OCI-LY3 (cell line): Measurements from ENCODE around the gene IL18RAP.

Experiments
- H2AFZ ChIP-seq: fragments of 200-600, 300-600 bp; shearing (Covaris generic); 2 replicates; pipeline ENCODE4 v1.6.0; 2014; ENCODE audit warnings: antibody characterized with exemption, low read depth, low read length
- H3K27ac ChIP-seq: fragments of 200-600, 300-600 bp; sonication (generic); 2 replicates; pipeline ENCODE4 v1.5.1; 2014; ENCODE audit warnings: mild to moderate bottlenecking, low read length, moderate library complexity, mixed read lengths
- H3K27me3 ChIP-seq: fragments of 200-600, 300-600 bp; sonication (generic); 2 replicates; pipeline ENCODE4 v1.6.1; 2014; ENCODE audit warnings: low read depth, low read length, mixed read lengths
- H3K36me3 ChIP-seq: fragments of 200-600, 300-600 bp; sonication (generic); replicated peaks from 2 replicates; pipeline ENCODE3; 2014; ENCODE audit warnings: low read depth, low read length, mixed read lengths
- H3K4me1 ChIP-seq: fragments of 300-600, 200-600 bp; sonication (generic); 2 replicates; pipeline ENCODE4 v1.6.1; 2014; ENCODE audit warnings: low read length, mixed read lengths
- H3K4me2 ChIP-seq: fragments of 200-600, 300-600 bp; sonication (generic); 2 replicates; pipeline ENCODE4 v1.6.1; 2014; ENCODE audit warnings: low read length, mixed read lengths
- H3K4me3 ChIP-seq: fragments of 300-600, 200-600 bp; sonication (generic); 2 replicates; pipeline ENCODE4 v1.5.1; 2014; ENCODE audit warnings: antibody characterized with exemption, mild to moderate bottlenecking, low read length, moderate library complexity
- H3K79me2 ChIP-seq: fragments of 300-600, 200-600 bp; shearing (Covaris generic); 2 replicates; pipeline ENCODE4 v1.6.1; 2014; ENCODE audit warnings: mild to moderate bottlenecking, low read length, mixed read lengths
- H3K9ac ChIP-seq: fragments of 300-600, 200-600 bp; shearing (Covaris generic); 2 replicates; pipeline ENCODE4 v1.6.0; 2014; ENCODE audit warnings: mild to moderate bottlenecking, low read length, moderate library complexity
- H3K9me3 ChIP-seq: fragments of 200-600, 300-600 bp; shearing (Covaris generic); 2 replicates; pipeline ENCODE4 v1.6.1; 2014; ENCODE audit warnings: low read length, mixed read lengths; ENCODE audit not compliant: insufficient read depth
- H4K20me1 ChIP-seq: fragments of 200-600, 300-600 bp; sonication (generic); 2 replicates; pipeline ENCODE4 v1.6.1; 2016; ENCODE audit warnings: low read length, mixed read lengths; ENCODE audit not compliant: insufficient read depth
- EZH2phosphoT487 ChIP-seq: fragments of 200-600 bp; shearing (Covaris generic); IDR thresholded peaks from 2 replicates; pipeline ENCODE4 v1.6.1; 2018; ENCODE audit warnings: antibody characterized with exemption, mixed run types, low read depth
- TF ChIP-seq, protein P1 (sequence below): fragments of 200-600, 300-600 bp; sonication (generic); IDR thresholded peaks from 2 replicates; pipeline ENCODE4 v1.5.1; 2014; ENCODE audit warnings: antibody characterized with exemption, low read length, low read depth

IL18RAP gene

DNA sequence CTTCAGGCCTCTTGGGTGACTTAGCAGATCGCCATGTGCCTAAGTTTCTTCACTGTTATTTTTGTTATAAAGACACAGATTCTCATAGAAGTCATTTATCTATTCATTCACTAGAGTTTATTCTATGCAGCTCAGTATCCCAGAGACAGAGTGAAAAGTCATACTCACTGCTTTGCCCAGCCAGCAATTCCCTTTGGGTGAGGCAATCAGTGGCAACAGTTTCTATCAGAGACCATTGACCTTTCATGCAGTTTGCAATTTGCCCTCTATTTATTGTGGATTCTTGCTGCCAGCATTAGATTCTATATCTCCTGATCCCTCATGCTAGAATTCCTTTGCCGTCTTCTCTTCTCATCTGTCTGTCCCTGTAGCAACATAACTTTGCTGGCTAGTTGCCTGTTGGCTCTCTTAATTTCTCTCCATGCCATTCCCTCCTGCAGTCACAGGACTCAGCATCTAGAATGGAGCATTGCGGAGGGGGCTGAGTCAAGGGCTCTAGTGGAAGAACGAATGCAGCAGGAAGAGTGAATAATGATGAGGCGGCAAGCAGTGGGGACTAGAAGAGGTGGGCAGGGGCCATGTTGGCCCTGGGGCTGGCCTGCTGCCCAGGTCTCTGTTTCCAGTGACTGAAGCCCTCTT lies 62.3 kb downstream of the IL18RAP start:
- Histone ChIP-seq H3K27ac (no peak overlapping the region), H3K4me1 (peaks cover 6% of the 10 kb centered on the region), H3K4me2 (no peak overlapping the region), H3K27me3 (no peaks in the 10 kb centered on the region), H3K4me3 (no peak overlapping the region), H3K9ac (no peak overlapping the region), H3K9me3 (no peaks in the 10 kb centered on the region), H3K36me3 (peaks cover 2% of the 10 kb centered on the region), H4K20me1 (no peaks in the 10 kb centered on the region), H3K79me2 (no peaks in the 10 kb centered on the region), H2AFZ (no peak overlapping the region)
- TF ChIP-seq EZH2phosphoT487, result no peak
- TF ChIP-seq, protein P1, sequence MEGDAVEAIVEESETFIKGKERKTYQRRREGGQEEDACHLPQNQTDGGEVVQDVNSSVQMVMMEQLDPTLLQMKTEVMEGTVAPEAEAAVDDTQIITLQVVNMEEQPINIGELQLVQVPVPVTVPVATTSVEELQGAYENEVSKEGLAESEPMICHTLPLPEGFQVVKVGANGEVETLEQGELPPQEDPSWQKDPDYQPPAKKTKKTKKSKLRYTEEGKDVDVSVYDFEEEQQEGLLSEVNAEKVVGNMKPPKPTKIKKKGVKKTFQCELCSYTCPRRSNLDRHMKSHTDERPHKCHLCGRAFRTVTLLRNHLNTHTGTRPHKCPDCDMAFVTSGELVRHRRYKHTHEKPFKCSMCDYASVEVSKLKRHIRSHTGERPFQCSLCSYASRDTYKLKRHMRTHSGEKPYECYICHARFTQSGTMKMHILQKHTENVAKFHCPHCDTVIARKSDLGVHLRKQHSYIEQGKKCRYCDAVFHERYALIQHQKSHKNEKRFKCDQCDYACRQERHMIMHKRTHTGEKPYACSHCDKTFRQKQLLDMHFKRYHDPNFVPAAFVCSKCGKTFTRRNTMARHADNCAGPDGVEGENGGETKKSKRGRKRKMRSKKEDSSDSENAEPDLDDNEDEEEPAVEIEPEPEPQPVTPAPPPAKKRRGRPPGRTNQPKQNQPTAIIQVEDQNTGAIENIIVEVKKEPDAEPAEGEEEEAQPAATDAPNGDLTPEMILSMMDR, result no peak

DNA sequence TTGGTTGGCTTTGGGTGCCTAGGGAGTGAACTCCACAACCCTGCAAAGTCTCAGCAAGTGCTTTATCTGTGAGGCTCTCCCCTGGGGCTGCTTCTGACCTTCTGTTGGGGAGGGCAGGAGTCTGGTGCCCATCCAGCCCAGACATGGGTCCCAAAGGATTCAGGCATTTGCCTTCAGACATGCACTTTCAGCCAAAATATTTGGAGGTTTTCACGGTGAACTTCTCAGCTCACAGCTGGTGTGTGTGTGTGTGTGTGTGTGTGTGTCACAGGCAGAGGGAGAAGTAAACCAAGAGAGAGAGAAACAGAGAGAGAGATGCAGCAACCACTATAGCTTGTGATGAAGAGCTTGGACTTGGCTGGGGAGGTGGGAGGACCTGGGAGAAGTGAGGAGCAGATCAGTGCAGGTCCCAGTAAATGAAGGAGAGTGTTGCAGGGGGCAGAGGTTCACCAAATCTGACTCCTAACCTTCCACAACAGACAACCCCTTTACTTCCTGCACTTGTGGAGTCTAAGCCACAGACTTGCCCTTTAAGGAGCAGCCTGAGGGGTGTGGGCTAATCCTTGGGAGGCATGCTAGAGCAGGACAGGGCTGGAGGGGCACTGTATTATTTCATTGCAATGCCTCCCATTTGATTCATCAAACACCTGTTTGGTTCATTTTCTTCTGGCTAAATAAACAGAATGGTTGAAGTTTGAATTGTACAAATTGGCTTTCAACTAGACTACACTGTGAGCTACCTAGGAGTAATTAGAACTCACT lies 64.2 kb downstream of the IL18RAP start:
- TF ChIP-seq EZH2phosphoT487, result no peak
- TF ChIP-seq, protein P1, result no peak
- no peak overlapping the region for H3K9ac ChIP-seq
- H3K36me3 ChIP-seq, result peaks cover 5% of the 10 kb centered on the region
- no peak overlapping the region for H3K27ac ChIP-seq
- no peak overlapping the region for H2AFZ ChIP-seq
- H3K9me3 ChIP-seq, result no peaks in the 10 kb centered on the region
- H3K4me3 ChIP-seq, result no peak overlapping the region
- H3K4me1 ChIP-seq, result no peaks in the 10 kb centered on the region
- no peaks in the 10 kb centered on the region for H3K79me2 ChIP-seq
- no peak overlapping the region for H3K4me2 ChIP-seq
- no peaks in the 10 kb centered on the region for H3K27me3 ChIP-seq
- H4K20me1 ChIP-seq, result no peaks in the 10 kb centered on the region

DNA sequence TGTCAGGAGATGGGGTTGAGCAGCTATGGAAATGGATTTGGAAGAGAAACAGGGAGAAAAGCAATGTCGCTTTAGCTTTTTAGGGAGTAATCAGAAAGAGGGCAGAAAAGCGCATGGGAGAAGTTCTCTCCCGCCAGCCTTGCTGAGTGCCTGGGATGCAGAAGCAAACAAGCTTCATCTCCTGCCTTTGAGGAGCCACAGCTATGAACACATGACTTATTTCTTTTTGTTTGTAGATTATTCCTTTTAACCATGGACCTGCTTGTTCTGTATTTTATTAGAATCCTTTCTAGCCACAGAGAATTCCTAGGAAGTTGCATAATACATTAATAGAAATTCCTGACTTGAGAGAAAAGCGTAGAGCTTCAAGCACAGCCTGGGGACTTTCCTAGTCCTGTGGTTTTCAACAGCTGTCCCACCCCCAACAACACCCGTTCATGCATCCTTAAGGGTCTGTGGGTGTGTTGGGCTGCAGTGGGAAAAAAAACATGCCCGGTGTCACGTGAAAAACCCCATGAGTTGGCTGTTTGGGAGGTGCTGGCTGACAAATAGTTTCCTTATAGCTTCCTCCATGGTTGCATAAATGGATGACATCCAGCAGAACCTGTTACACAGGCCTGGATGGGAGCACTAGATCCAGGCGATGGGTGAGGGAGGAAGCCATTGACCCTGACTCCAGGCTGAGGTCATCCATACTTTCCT lies 65.0 kb downstream of the IL18RAP start:
- Histone ChIP-seq H4K20me1 (no peaks in the 10 kb centered on the region), H3K9me3 (no peaks in the 10 kb centered on the region), H3K4me2 (no peak overlapping the region), H3K9ac (no peak overlapping the region), H3K27me3 (no peaks in the 10 kb centered on the region), H3K4me3 (no peak overlapping the region), H2AFZ (no peak overlapping the region), H3K4me1 (no peaks in the 10 kb centered on the region), H3K27ac (no peak overlapping the region), H3K79me2 (no peaks in the 10 kb centered on the region), H3K36me3 (peaks cover 5% of the 10 kb centered on the region)
- TF ChIP-seq EZH2phosphoT487, result no peak
- TF ChIP-seq, protein P1, result no peak

DNA sequence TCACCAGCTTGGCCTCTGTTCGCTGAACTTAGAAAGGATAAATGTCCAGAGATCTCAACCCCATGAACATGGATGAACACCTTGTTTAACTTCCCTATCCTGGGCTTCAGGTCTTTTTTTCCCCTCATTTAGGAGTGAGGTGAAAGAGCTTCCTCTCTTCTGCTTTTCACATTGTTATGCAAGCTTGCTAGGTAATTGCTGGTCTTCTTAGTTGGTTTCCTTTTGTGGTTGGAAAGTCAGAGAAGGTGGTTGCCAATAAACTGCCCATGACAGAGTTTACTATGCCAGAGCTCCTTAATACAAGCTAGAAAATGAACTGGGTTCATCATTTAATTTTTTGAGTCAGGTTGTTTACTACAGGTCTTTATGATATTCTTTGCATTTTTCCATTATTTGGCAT lies 66.7 kb downstream of the IL18RAP start:
- Histone ChIP-seq H3K9me3 (0 out of 2 replicates have a peak, but pooled peaks cover 3% of the 10 kb centered on the region), H4K20me1 (no peaks in the 10 kb centered on the region), H3K4me2 (no peak overlapping the region), H3K79me2 (no peaks in the 10 kb centered on the region), H3K27ac (no peak overlapping the region), H3K4me3 (no peak overlapping the region), H2AFZ (peak overlapping the region; percentile 39; the same call in 1 of the 2 replicates), H3K4me1 (no peaks in the 10 kb centered on the region), H3K27me3 (no peaks in the 10 kb centered on the region), H3K9ac (no peak overlapping the region), H3K36me3 (peaks cover 8% of the 10 kb centered on the region)
- TF ChIP-seq, protein P1, result no peak
- TF ChIP-seq EZH2phosphoT487, result no peak
